ENCODE results near the gene ADAMTSL3. TPM values are rescaled to one million over a fixed set of nuclear protein-coding genes. Genes with fewer than 3 reads are reported as not detected.

Gene ADAMTSL3
- total RNA-seq, 1 donor from 2014 or later: 5.7 TPM

- no peak for DNase-seq (ENCODE audit: low spot score)
Observed at GRCh38 chr15:83886321-83886720, 232.4 kb downstream of the ADAMTSL3 start.

GRCh38 chr15:83887404-83887803, 233.5 kb downstream of the ADAMTSL3 start:
- no peak for DNase-seq (ENCODE audit: low spot score)

GRCh38 chr15:83887961-83888360, 234.0 kb downstream of the ADAMTSL3 start:
- no peak for DNase-seq (ENCODE audit: low spot score)

GRCh38 chr15:83889995-83890394, 236.1 kb downstream of the ADAMTSL3 start:
- DNase-seq (ENCODE audit: low spot score): no peak

- no peak for DNase-seq (ENCODE audit: low spot score)
Observed at GRCh38 chr15:83890587-83890986, 236.7 kb downstream of the ADAMTSL3 start.

GRCh38 chr15:83892498-83892897, 238.6 kb downstream of the ADAMTSL3 start:
- no peak for DNase-seq (ENCODE audit: low spot score)

- no peak for DNase-seq (ENCODE audit: low spot score)
Observed at GRCh38 chr15:83893308-83893707, 239.4 kb downstream of the ADAMTSL3 start.

- DNase-seq (ENCODE audit: low spot score): no peak
Observed at GRCh38 chr15:83897037-83897436, 243.1 kb downstream of the ADAMTSL3 start.

- no peak for DNase-seq (ENCODE audit: low spot score)
Observed at GRCh38 chr15:83898361-83898760, 244.4 kb downstream of the ADAMTSL3 start.

GRCh38 chr15:83899670-83900069, 245.7 kb downstream of the ADAMTSL3 start:
- DNase-seq (ENCODE audit: low spot score): no peak

- DNase-seq (ENCODE audit: low spot score): peak; percentile 40
Observed at GRCh38 chr15:83904107-83905040, 250.5 kb downstream of the ADAMTSL3 start.

GRCh38 chr15:83905556-83906273, 251.8 kb downstream of the ADAMTSL3 start:
- DNase-seq (ENCODE audit: low spot score): no peak

- no peak for DNase-seq (ENCODE audit: low spot score)
Observed at GRCh38 chr15:83911345-83911744, 257.4 kb downstream of the ADAMTSL3 start.

- DNase-seq (ENCODE audit: low spot score): no peak
Observed at GRCh38 chr15:83912343-83912742, 258.4 kb downstream of the ADAMTSL3 start.

GRCh38 chr15:83913034-83913632, 259.2 kb downstream of the ADAMTSL3 start:
- no peak for DNase-seq (ENCODE audit: low spot score)

GRCh38 chr15:83914906-83915305, 261.0 kb downstream of the ADAMTSL3 start:
- DNase-seq (ENCODE audit: low spot score): no peak

GRCh38 chr15:83917432-83917831, 263.5 kb downstream of the ADAMTSL3 start:
- no peak for DNase-seq (ENCODE audit: low spot score)

GRCh38 chr15:83918011-83918410, 264.1 kb downstream of the ADAMTSL3 start:
- no peak for DNase-seq (ENCODE audit: low spot score)

- no peak for DNase-seq (ENCODE audit: low spot score)
Observed at GRCh38 chr15:83919319-83919830, 265.5 kb downstream of the ADAMTSL3 start.

- no peak for DNase-seq (ENCODE audit: low spot score)
Observed at GRCh38 chr15:83919978-83920510, 266.1 kb downstream of the ADAMTSL3 start.

- DNase-seq (ENCODE audit: low spot score): no peak
Observed at GRCh38 chr15:83922649-83923294, 268.8 kb downstream of the ADAMTSL3 start.
